Neural cell (in vitro differentiated cells): Measurements from ENCODE around the gene CDRT4. TPM values are rescaled to one million over a fixed set of nuclear protein-coding genes. Genes with fewer than 3 reads are reported as not detected.

Experiments used
- H2AFZ ChIP-seq: fragments of 200-600, 300-800 bp; sonication (generic), shearing (Covaris generic); 2 replicates; pipeline ENCODE4 v1.6.0; 2014; ENCODE audit warnings: low read depth, mild to moderate bottlenecking, antibody characterized with exemption, low read length, moderate library complexity
- H3F3A ChIP-seq: fragments of 200-600 bp; shearing (Covaris generic); 2 replicates; pipeline ENCODE4 v1.6.1; 2016; ENCODE audit warnings: mild to moderate bottlenecking, moderate library complexity, mixed read lengths, antibody characterized with exemption, low read length; ENCODE audit not compliant: insufficient read depth, poor library complexity, severe bottlenecking
- H3K27ac ChIP-seq: fragments of 200-600, 300-800 bp; sonication (generic), shearing (Covaris generic); 2 replicates; pipeline ENCODE4 v1.5.1; 2014; ENCODE audit warnings: mild to moderate bottlenecking, low read length, moderate library complexity
- H3K27me3 ChIP-seq: fragments of 300-800, 200-600 bp; sonication (generic), shearing (Covaris generic); 2 replicates; pipeline ENCODE4 v1.6.0; 2014; ENCODE audit warnings: mild to moderate bottlenecking, low read depth, low read length, moderate library complexity; ENCODE audit not compliant: insufficient read depth
- H3K36me3 ChIP-seq: fragments of 300-800, 200-600 bp; sonication (generic), shearing (Covaris generic); 2 replicates; pipeline ENCODE4 v1.5.1; 2014; ENCODE audit warnings: mild to moderate bottlenecking, antibody characterized with exemption, low read length, moderate library complexity; ENCODE audit not compliant: insufficient read depth
- H3K4me2 ChIP-seq: fragments of 300-800, 200-600 bp; sonication (generic), shearing (Covaris generic); 2 replicates; pipeline ENCODE4 v1.6.0; 2014; ENCODE audit warnings: mild to moderate bottlenecking, low read length
- H3K4me3 ChIP-seq: fragments of 300-800, 200-600 bp; sonication (generic), shearing (Covaris generic); 2 replicates; pipeline ENCODE4 v1.5.1; 2014; ENCODE audit warnings: mild to moderate bottlenecking, low read length, moderate library complexity
- H3K79me2 ChIP-seq: fragments of 200-600 bp; shearing (Covaris generic); replicated peaks from 2 replicates; pipeline ENCODE4 v1.6.0; 2014; ENCODE audit warnings: mild to moderate bottlenecking, low read length, moderate library complexity; ENCODE audit not compliant: insufficient read depth
- H3K9ac ChIP-seq: fragments of 300-800, 200-600 bp; sonication (generic), shearing (Covaris generic); 2 replicates; pipeline ENCODE4 v1.6.1; 2016; ENCODE audit warnings: mild to moderate bottlenecking, low read length, mixed read lengths
- H3K9me2 ChIP-seq: fragments of 200-600 bp; shearing (Covaris generic); 2 replicates; pipeline ENCODE4 v1.6.1; 2016; ENCODE audit warnings: mild to moderate bottlenecking, low read length, mixed read lengths; ENCODE audit not compliant: insufficient read depth
- H3K9me3 ChIP-seq: fragments of 200-600, 300-800 bp; sonication (generic), shearing (Covaris generic); 2 replicates; pipeline ENCODE4 v1.6.1; 2016; ENCODE audit warnings: mild to moderate bottlenecking, mixed run types, low read length, moderate library complexity, mixed read lengths
- H4K20me1 ChIP-seq: fragments of 200-600 bp; shearing (Covaris generic); 2 replicates; pipeline ENCODE4 v1.6.1; 2016; ENCODE audit warnings: mild to moderate bottlenecking, mixed run types; ENCODE audit not compliant: insufficient read depth
- CTCF ChIP-seq: fragments of 450-650 bp; IDR thresholded peaks from 2 replicates; pipeline ENCODE4 v1.5.1; 2014; ENCODE audit warnings: antibody characterized with exemption, mild to moderate bottlenecking, moderate library complexity; ENCODE audit not compliant: poor library complexity, severe bottlenecking
- EP300 ChIP-seq: fragments of 450-650 bp; conservative IDR thresholded peaks from 2 replicates; pipeline ENCODE4 v1.6.1; 2014; ENCODE audit warnings: antibody characterized with exemption, mild to moderate bottlenecking, moderate library complexity; ENCODE audit not compliant: poor library complexity, severe bottlenecking
- EZH2 ChIP-seq: fragments of 200-600, 300-800 bp; shearing (Covaris generic), sonication (generic); IDR thresholded peaks from 2 replicates; pipeline ENCODE4 v1.6.1; 2014; ENCODE audit warnings: antibody characterized with exemption, low read length, borderline replicate concordance, mild to moderate bottlenecking; ENCODE audit not compliant: insufficient read depth, poor library complexity, severe bottlenecking
- MXI1 ChIP-seq: fragments of 450-650 bp; conservative IDR thresholded peaks from 2 replicates; pipeline ENCODE4 v1.6.1; 2014; ENCODE audit warnings: antibody characterized with exemption, mild to moderate bottlenecking; ENCODE audit not compliant: poor library complexity, severe bottlenecking
- POLR2AphosphoS5 ChIP-seq: IDR thresholded peaks from 2 replicates; pipeline ENCODE4 v1.6.1; 2012
- RAD21 ChIP-seq: fragments of 450-650 bp; conservative IDR thresholded peaks from 2 replicates; pipeline ENCODE4 v1.6.1; 2014; ENCODE audit warnings: antibody characterized with exemption, mild to moderate bottlenecking, moderate library complexity
- REST ChIP-seq: IDR thresholded peaks from 2 replicates; pipeline ENCODE4 v1.6.1; 2012; ENCODE audit warnings: borderline replicate concordance
- SMC3 ChIP-seq: fragments of 450-650 bp; conservative IDR thresholded peaks from 2 replicates; pipeline ENCODE4 v1.6.1; 2014; ENCODE audit warnings: antibody characterized with exemption, mild to moderate bottlenecking, moderate library complexity; ENCODE audit not compliant: poor library complexity
- TAF1 ChIP-seq: IDR thresholded peaks from 2 replicates; pipeline ENCODE4 v1.6.1; 2012; ENCODE audit warnings: low read depth
- polyA plus RNA-seq: library from polyadenylated mRNA; depleted of rRNA; stranded (reverse); fragments of >200 nt; gene quantifications from 2 replicates; pipeline ENCODE4 v1.2.3, GENCODE V29; 2014

The CDRT4 gene
- polyA plus RNA-seq, 1 donor from 2014 or later = 22.5 TPM

- Histone ChIP-seq H3K27me3 (no peaks in the 10 kb centered on the region), H3K79me2 (no peaks in the 10 kb centered on the region), H2AFZ (no peak overlapping the region), H3K27ac (no peak overlapping the region), H4K20me1 (no peaks in the 10 kb centered on the region), H3K4me3 (no peak overlapping the region), H3F3A (no peaks in the 10 kb centered on the region), H3K9me2 (no peaks in the 10 kb centered on the region), H3K4me2 (no peak overlapping the region), H3K9me3 (no peaks in the 10 kb centered on the region), H3K9ac (no peak overlapping the region), H3K36me3 (no peaks in the 10 kb centered on the region)
- TF ChIP-seq CTCF (no peak), EZH2 (no peak), RAD21 (no peak), SMC3 (no peak), REST (no peak), MXI1 (no peak), POLR2AphosphoS5 (no peak), TAF1 (no peak), EP300 (no peak)
Observed at GRCh38 chr17:15492791-15493692, 25.6 kb upstream of the CDRT4 start.

GRCh38 chr17:15492186-15492585 is 24.8 kb upstream of the CDRT4 start:
- no peaks in the 10 kb centered on the region for H3K27me3 ChIP-seq
- no peaks in the 10 kb centered on the region for H3K9me2 ChIP-seq
- H3K4me2 ChIP-seq = no peak overlapping the region
- TF ChIP-seq CTCF = no peak
- TF ChIP-seq EZH2 = no peak
- TF ChIP-seq MXI1 = no peak
- no peak for TF ChIP-seq POLR2AphosphoS5
- no peak for TF ChIP-seq TAF1
- TF ChIP-seq RAD21 = no peak
- no peak for TF ChIP-seq SMC3
- no peak for TF ChIP-seq EP300
- no peak for TF ChIP-seq REST
- H3F3A ChIP-seq = no peaks in the 10 kb centered on the region
- H3K36me3 ChIP-seq = no peaks in the 10 kb centered on the region
- no peaks in the 10 kb centered on the region for H3K9me3 ChIP-seq
- no peaks in the 10 kb centered on the region for H3K79me2 ChIP-seq
- H3K27ac ChIP-seq = no peak overlapping the region
- H4K20me1 ChIP-seq = no peaks in the 10 kb centered on the region
- H3K4me3 ChIP-seq = no peak overlapping the region
- no peak overlapping the region for H3K9ac ChIP-seq
- H2AFZ ChIP-seq = no peak overlapping the region
